GM12892 (cell line): ENCODE data around the gene ELP4.
"Not testable (repeated sequence)": the region's sequence is repeated elsewhere in the genome, so short reads cannot be mapped to it uniquely, and the experiment has no call there.

Experiments used
- POLR2A ChIP-seq: IDR thresholded peaks from 2 replicates; pipeline ENCODE4 v1.6.1; 2011; ENCODE audit warnings: low read depth, low read length, control low read depth
- POLR2AphosphoS5 ChIP-seq: IDR thresholded peaks from 2 replicates; pipeline ENCODE4 v1.6.1; 2011; ENCODE audit warnings: low read depth, low read length, control low read depth

DNA sequence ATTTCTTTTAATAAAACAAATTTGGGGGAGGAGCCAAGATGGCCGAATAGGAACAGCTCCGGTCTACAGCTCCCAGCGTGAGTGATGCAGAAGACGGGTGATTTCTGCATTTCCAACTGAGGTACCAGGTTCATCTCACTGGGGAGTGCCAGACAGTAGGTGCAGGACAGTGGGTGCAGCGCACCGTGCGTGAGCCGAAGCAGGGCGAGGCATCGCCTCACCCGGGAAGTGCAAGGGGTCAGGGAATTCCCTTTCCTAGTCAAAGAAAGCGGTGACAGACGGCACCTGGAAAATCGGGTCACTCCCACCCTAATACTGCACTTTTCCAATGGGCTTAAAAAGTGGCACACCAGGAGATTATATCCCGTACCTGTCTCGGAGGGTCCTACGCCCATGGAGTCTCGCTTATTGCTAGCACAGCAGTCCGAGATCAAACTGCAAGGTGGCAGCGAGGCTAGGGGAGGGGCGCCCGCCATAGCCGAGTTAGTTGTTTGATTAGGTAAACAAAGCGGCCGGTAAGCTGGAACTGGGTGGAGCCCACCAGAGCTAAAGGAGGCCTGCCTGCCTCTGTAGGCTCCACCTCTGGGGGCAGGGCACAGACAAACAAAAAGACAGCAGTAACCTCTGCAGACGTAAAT lies 231.3 kb downstream of the ELP4 start:
- TF ChIP-seq POLR2A, POLR2AphosphoS5: not testable (repeated sequence)
